ENCODE results near the gene RND2. TPM values are rescaled to one million over a fixed set of nuclear protein-coding genes. Genes with fewer than 3 reads are reported as not detected.

Gene RND2
- total RNA-seq, 2 donors from 2014 or later, result 1.6 to 4.3 TPM

- Histone ChIP-seq H3K36me3 (no peaks in the 10 kb centered on the region), H3K27me3 (replicated peaks; ENCODE audit: insufficient read depth) (no peaks in the 10 kb centered on the region), H3K4me1 (replicated peaks) (no peaks in the 10 kb centered on the region), H3K4me3 (no peak overlapping the region), H3K9me3 (no peaks in the 10 kb centered on the region), H3K27ac (no peak overlapping the region)
- intact Hi-C loops (cut with DNase I), result no loop called here
- no peak for TF ChIP-seq CTCF (IDR thresholded peaks at IDR 0.05)
- no peak for TF ChIP-seq POLR2A (IDR thresholded peaks at IDR 0.05)
- no peak for TF ChIP-seq POLR2AphosphoS5 (IDR thresholded peaks at IDR 0.05)
- WGBS, result 81% methylated on average over 9 of the region's 9 CpGs
- DNase-seq (ENCODE audit: low spot score), result no peak
These were observed 2.3 kb downstream of the RND2 start for GRCh38 chr17:43027091-43028032.

GRCh38 chr17:43028221-43028861, 3.3 kb downstream of the RND2 start:
- DNase-seq (ENCODE audit: low spot score), result no peak
- Histone ChIP-seq H3K36me3 (no peaks in the 10 kb centered on the region), H3K27me3 (replicated peaks; ENCODE audit: insufficient read depth) (no peaks in the 10 kb centered on the region), H3K4me1 (replicated peaks) (no peaks in the 10 kb centered on the region), H3K4me3 (no peak overlapping the region), H3K27ac (no peak overlapping the region), H3K9me3 (no peaks in the 10 kb centered on the region)
- intact Hi-C loops (cut with DNase I), result no loop called here
- 87% methylated on average over 17 of the region's 17 CpGs for WGBS
- TF ChIP-seq POLR2AphosphoS5 (IDR thresholded peaks at IDR 0.05) (no peak), CTCF (IDR thresholded peaks at IDR 0.05) (no peak), POLR2A (IDR thresholded peaks at IDR 0.05) (no peak)

DNA sequence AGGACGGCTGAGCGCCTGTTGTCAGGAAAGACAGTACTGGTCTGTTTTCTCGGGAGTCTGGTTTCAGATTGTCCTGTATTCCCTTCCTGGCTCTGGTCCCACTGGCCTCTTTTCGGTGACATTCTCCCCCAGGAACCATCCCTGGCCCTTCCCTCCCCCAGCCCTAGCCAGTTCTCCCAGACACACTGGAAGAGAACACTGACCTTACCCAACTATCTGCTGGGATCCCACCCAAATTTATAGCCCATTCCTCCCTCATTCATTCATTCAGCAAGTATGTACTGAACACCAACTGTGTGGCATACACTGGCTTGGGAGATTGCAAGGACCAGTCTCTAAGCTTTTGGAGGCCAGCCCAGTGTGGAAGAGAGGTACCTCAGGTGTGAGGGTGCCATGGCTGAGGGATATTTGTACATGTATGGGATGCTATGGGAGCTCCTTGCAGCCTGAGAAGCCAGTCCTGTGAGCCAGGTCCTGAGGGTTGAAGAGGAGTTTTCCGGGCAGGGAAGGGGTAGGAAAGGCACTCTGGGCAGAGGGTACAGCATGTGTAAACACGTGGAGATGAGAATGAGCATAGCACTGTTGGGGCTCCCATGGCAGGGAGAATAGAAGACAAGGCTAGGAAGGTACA, 5.2 kb downstream of the RND2 start:
- no peak for DNase-seq (ENCODE audit: low spot score)
- Histone ChIP-seq H3K4me3 (no peak overlapping the region), H3K9me3 (no peaks in the 10 kb centered on the region), H3K4me1 (replicated peaks) (no peaks in the 10 kb centered on the region), H3K27me3 (replicated peaks; ENCODE audit: insufficient read depth) (no peaks in the 10 kb centered on the region), H3K36me3 (no peaks in the 10 kb centered on the region), H3K27ac (peak overlapping the region in 1 of 2 donors; percentile 51)
- intact Hi-C loops (cut with DNase I), result no loop called here
- TF ChIP-seq POLR2AphosphoS5 (IDR thresholded peaks at IDR 0.05), result no peak
- TF ChIP-seq CTCF (IDR thresholded peaks at IDR 0.05), result no peak
- no peak for TF ChIP-seq POLR2A (IDR thresholded peaks at IDR 0.05)
- WGBS, result 54% methylated on average over 6 of the region's 6 CpGs

DNA sequence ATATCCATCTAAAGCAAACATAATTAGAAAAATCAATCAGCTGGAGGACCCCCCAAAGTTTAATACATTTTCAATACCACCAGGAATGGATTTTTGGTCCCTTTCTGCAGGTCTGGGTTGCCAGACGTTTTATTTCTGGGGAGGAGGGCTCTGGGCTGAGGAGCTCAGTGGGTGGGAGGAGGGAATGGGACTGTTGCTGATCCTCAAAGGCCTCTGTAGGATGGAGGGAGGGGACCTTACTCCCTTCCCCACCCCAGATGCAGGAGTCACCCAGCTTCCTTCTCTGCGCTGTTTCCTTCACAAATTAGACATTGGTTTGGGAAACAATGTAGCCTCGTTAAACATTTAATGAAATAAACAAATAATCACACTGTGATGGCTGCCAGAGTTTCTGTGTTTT, 6.6 kb downstream of the RND2 start:
- no peaks in the 10 kb centered on the region for H3K36me3 ChIP-seq
- no peaks in the 10 kb centered on the region for H3K4me1 ChIP-seq (replicated peaks)
- 65% methylated on average over 3 of the region's 3 CpGs for WGBS
- no peak for TF ChIP-seq POLR2A (IDR thresholded peaks at IDR 0.05)
- no peak for TF ChIP-seq CTCF (IDR thresholded peaks at IDR 0.05)
- TF ChIP-seq POLR2AphosphoS5 (IDR thresholded peaks at IDR 0.05), result no peak
- H3K9me3 ChIP-seq, result no peaks in the 10 kb centered on the region
- H3K4me3 ChIP-seq, result no peak overlapping the region
- H3K27ac ChIP-seq, result no peak overlapping the region
- DNase-seq (ENCODE audit: low spot score), result no peak
- H3K27me3 ChIP-seq (replicated peaks; ENCODE audit: insufficient read depth), result no peaks in the 10 kb centered on the region
- intact Hi-C loops (cut with DNase I), result no loop called here
